ENCODE results near the gene RHOC. TPM values are rescaled to one million over a fixed set of nuclear protein-coding genes. Genes with fewer than 3 reads are reported as not detected.

Gene RHOC
- total and polyA plus RNA-seq, 4 donors = 50.4 to 102 (median 68.8) TPM

- H3K9me3 ChIP-seq (ENCODE audit: control insufficient read depth in 4 of 4, low read length in 3 of 4) = no peaks in the 10 kb centered on the region
- H3K27ac ChIP-seq (ENCODE audit: low read depth in 1 of 2, low read length in 2 of 2) = peak overlapping the region; percentile 89 to 96
- peak overlapping the region; percentile 79 to 82 for H3K9ac ChIP-seq (ENCODE audit: low read depth in 1 of 2, low read length in 2 of 2)
- peak overlapping the region; percentile 71 to 98 (median 94) for H3K4me3 ChIP-seq (ENCODE audit: low read depth in 1 of 3, low read length in 3 of 3)
- no peaks in the 10 kb centered on the region for H3K27me3 ChIP-seq (ENCODE audit: control insufficient read depth in 4 of 4, insufficient read depth in 4 of 4, low read length in 3 of 4)
- TF ChIP-seq HNF4G (IDR thresholded peaks at IDR 0.05) (no peak), TAF1 (conservative IDR thresholded peaks at IDR 0.05) (no peak), FOXA2 (IDR thresholded peaks at IDR 0.05) (no peak), NR2F2 (IDR thresholded peaks at IDR 0.05) (no peak), RXRA (IDR thresholded peaks at IDR 0.05) (no peak), ATF3 (IDR thresholded peaks at IDR 0.05) (no peak), HNF4A (conservative IDR thresholded peaks at IDR 0.05) (no peak), GABPA (IDR thresholded peaks at IDR 0.05 in 1 of 2, conservative IDR thresholded peaks at IDR 0.05 in 1 of 2) (no peak), YY1 (IDR thresholded peaks at IDR 0.05) (no peak)
- TF ChIP-seq, protein P1, sequence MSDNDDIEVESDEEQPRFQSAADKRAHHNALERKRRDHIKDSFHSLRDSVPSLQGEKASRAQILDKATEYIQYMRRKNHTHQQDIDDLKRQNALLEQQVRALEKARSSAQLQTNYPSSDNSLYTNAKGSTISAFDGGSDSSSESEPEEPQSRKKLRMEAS (IDR thresholded peaks at IDR 0.05) = no peak
- TF ChIP-seq, protein P2, sequence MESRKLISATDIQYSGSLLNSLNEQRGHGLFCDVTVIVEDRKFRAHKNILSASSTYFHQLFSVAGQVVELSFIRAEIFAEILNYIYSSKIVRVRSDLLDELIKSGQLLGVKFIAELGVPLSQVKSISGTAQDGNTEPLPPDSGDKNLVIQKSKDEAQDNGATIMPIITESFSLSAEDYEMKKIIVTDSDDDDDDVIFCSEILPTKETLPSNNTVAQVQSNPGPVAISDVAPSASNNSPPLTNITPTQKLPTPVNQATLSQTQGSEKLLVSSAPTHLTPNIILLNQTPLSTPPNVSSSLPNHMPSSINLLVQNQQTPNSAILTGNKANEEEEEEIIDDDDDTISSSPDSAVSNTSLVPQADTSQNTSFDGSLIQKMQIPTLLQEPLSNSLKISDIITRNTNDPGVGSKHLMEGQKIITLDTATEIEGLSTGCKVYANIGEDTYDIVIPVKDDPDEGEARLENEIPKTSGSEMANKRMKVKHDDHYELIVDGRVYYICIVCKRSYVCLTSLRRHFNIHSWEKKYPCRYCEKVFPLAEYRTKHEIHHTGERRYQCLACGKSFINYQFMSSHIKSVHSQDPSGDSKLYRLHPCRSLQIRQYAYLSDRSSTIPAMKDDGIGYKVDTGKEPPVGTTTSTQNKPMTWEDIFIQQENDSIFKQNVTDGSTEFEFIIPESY (IDR thresholded peaks at IDR 0.05) = no peak
- TF ChIP-seq, protein P3, sequence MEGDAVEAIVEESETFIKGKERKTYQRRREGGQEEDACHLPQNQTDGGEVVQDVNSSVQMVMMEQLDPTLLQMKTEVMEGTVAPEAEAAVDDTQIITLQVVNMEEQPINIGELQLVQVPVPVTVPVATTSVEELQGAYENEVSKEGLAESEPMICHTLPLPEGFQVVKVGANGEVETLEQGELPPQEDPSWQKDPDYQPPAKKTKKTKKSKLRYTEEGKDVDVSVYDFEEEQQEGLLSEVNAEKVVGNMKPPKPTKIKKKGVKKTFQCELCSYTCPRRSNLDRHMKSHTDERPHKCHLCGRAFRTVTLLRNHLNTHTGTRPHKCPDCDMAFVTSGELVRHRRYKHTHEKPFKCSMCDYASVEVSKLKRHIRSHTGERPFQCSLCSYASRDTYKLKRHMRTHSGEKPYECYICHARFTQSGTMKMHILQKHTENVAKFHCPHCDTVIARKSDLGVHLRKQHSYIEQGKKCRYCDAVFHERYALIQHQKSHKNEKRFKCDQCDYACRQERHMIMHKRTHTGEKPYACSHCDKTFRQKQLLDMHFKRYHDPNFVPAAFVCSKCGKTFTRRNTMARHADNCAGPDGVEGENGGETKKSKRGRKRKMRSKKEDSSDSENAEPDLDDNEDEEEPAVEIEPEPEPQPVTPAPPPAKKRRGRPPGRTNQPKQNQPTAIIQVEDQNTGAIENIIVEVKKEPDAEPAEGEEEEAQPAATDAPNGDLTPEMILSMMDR (IDR thresholded peaks at IDR 0.05; ENCODE audit: low read depth, low read length, missing input control) = no peak
- peak; percentile 64 for DNase-seq (ENCODE audit: low spot score)
- H3K36me3 ChIP-seq (ENCODE audit: control insufficient read depth in 4 of 4, insufficient read depth in 3 of 4, low read depth in 1 of 4, low read length in 3 of 4) = peaks cover 2 to 7% (median 7%) of the 10 kb centered on the region in 4 donors
- peaks cover 0 to 26% (median 21%) of the 10 kb centered on the region in 4 donors for H3K4me1 ChIP-seq (ENCODE audit: control insufficient read depth in 4 of 4, insufficient read depth in 4 of 4, low read length in 3 of 4)
- WGBS = under 1% methylated on average over 68 of the region's 68 CpGs
Observed at GRCh38 chr1:112674986-112675727, 31.8 kb downstream of the RHOC start.

GRCh38 chr1:112674440-112674985 lies 32.4 kb downstream of the RHOC start, which contains the start of gene MOV10:
Gene MOV10, plus strand, starts transcription at chr1:112674659. Its CDS starts 254 bp downstream, at chr1:112674913.
- WGBS = under 1% methylated on average over 30 of the region's 30 CpGs
- TF ChIP-seq RAD21 (IDR thresholded peaks at IDR 0.05) (no peak), REST (IDR thresholded peaks at IDR 0.05) (no peak), JUND (IDR thresholded peaks at IDR 0.05) (no peak), HNF4A (conservative IDR thresholded peaks at IDR 0.05) (no peak), TAF1 (conservative IDR thresholded peaks at IDR 0.05) (peak; percentile 48), NR2F2 (IDR thresholded peaks at IDR 0.05) (peak; percentile 48), ATF3 (IDR thresholded peaks at IDR 0.05) (no peak), FOXA1 (IDR thresholded peaks at IDR 0.05) (no peak)
- TF ChIP-seq, protein P1 (IDR thresholded peaks at IDR 0.05) = no peak
- TF ChIP-seq, protein P3 (IDR thresholded peaks at IDR 0.05; ENCODE audit: low read depth, low read length, missing input control) = no peak
- TF ChIP-seq, protein P2 (IDR thresholded peaks at IDR 0.05) = no peak

More at GRCh38 chr1:112674440-112674985, 32.4 kb downstream of the RHOC start, which contains the start of gene MOV10:
- Histone ChIP-seq H3K4me3 (ENCODE audit: low read depth in 1 of 3, low read length in 3 of 3) (peak within 1 kb of the TSS; percentile 71 to 98 (median 94)), H3K4me1 (ENCODE audit: control insufficient read depth in 4 of 4, insufficient read depth in 4 of 4, low read length in 3 of 4) (peaks cover 0 to 26% (median 21%) of the 10 kb centered on the region in 4 donors), H3K9ac (ENCODE audit: low read depth in 1 of 2, low read length in 2 of 2) (peak within 1 kb of the TSS; percentile 79 to 82), H3K27ac (ENCODE audit: low read depth in 1 of 2, low read length in 2 of 2) (peak within 1 kb of the TSS; percentile 89 to 96), H3K36me3 (ENCODE audit: control insufficient read depth in 4 of 4, insufficient read depth in 3 of 4, low read depth in 1 of 4, low read length in 3 of 4) (peaks cover 3 to 14% (median 11%) of the 10 kb centered on the region in 4 donors), H3K9me3 (ENCODE audit: control insufficient read depth in 4 of 4, low read length in 3 of 4) (no peaks in the 10 kb centered on the region), H3K27me3 (ENCODE audit: control insufficient read depth in 4 of 4, insufficient read depth in 4 of 4, low read length in 3 of 4) (no peaks in the 10 kb centered on the region)
- DNase-seq (ENCODE audit: low spot score) = peak; percentile 70

Data from liver (tissue), 9 donors.